ENCODE measurements around the gene SLC46A3. TPM values are rescaled to one million over a fixed set of nuclear protein-coding genes. Genes with fewer than 3 reads are reported as not detected.
A peak's percentile ranks its signal among the peaks of the same experiment; 100 is the strongest.

The SLC46A3 gene, protein sequence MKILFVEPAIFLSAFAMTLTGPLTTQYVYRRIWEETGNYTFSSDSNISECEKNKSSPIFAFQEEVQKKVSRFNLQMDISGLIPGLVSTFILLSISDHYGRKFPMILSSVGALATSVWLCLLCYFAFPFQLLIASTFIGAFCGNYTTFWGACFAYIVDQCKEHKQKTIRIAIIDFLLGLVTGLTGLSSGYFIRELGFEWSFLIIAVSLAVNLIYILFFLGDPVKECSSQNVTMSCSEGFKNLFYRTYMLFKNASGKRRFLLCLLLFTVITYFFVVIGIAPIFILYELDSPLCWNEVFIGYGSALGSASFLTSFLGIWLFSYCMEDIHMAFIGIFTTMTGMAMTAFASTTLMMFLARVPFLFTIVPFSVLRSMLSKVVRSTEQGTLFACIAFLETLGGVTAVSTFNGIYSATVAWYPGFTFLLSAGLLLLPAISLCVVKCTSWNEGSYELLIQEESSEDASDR
- 10 to 100 TPM; 10.6 to 16.1 (median 13.3) TPM for total RNA-seq

DNA sequence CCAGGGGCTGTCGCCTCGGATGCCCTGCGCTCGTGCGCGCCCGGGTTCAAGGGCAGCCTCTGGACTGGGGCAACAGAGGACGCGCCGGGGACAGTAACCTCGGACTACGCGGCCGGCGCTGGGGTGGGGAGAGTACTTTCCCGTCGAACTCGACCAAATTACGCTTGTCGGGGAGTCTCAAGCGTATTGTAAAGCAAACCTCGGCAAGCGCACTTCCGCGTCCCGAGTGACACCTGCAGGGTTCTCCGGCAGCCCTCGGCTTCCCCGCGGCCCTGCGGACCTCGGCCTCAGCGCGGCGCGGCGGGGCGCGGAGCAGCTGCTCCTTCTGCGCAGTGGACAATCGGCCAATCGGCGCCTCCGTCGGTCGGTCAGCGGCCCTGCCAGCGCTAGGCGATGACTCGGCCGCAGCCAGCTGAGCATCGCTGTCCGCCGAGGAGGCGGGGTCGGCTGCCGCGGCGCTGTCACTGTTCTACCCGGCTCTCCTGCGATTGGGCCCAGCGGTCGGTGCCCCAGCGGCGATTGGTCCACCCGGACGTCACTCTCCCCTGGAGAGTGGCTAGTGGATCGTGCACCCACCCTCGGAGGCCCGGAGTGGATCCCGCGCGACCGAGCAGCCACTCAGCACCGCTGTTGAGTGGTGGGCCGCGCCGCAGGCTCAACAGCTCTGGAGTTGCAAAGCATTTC is at the start of gene SLC46A3:
Gene SLC46A3, minus strand, starts transcription at position 428 of the 684 bp plus-strand sequence. CDS start 972 bp downstream, outside the sequence.
- ATAC-seq (ENCODE audit: low FRiP score), result peak; percentile 99
- TF ChIP-seq, protein P1, sequence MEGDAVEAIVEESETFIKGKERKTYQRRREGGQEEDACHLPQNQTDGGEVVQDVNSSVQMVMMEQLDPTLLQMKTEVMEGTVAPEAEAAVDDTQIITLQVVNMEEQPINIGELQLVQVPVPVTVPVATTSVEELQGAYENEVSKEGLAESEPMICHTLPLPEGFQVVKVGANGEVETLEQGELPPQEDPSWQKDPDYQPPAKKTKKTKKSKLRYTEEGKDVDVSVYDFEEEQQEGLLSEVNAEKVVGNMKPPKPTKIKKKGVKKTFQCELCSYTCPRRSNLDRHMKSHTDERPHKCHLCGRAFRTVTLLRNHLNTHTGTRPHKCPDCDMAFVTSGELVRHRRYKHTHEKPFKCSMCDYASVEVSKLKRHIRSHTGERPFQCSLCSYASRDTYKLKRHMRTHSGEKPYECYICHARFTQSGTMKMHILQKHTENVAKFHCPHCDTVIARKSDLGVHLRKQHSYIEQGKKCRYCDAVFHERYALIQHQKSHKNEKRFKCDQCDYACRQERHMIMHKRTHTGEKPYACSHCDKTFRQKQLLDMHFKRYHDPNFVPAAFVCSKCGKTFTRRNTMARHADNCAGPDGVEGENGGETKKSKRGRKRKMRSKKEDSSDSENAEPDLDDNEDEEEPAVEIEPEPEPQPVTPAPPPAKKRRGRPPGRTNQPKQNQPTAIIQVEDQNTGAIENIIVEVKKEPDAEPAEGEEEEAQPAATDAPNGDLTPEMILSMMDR (IDR thresholded peaks at IDR 0.05), result no peak
- peak; percentile 94 for DNase-seq (ENCODE audit: low spot score)

DNA sequence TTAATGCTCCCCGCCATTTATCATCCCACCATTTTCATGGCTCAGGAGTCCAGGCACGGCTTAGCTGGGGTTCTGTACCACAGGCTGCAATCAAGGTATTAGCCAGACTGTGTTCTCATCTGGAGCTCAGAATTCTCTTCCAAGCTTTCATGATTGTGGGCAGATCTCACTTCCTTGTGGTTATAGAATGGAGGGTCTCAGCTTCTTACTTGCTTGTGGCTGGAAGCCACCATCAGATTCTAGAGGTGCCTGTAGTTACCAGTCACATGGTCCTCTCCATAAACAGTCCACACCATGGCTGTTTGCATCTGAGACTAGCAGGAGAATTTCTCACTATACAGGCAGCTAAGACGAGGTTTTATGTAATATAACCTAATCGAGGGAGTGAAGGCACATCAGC is 45.1 kb upstream of the SLC46A3 start:
- TF ChIP-seq, protein P1 (IDR thresholded peaks at IDR 0.05), result no peak
- DNase-seq (ENCODE audit: low spot score) (no peak), ATAC-seq (ENCODE audit: low FRiP score) (no peak)

DNA sequence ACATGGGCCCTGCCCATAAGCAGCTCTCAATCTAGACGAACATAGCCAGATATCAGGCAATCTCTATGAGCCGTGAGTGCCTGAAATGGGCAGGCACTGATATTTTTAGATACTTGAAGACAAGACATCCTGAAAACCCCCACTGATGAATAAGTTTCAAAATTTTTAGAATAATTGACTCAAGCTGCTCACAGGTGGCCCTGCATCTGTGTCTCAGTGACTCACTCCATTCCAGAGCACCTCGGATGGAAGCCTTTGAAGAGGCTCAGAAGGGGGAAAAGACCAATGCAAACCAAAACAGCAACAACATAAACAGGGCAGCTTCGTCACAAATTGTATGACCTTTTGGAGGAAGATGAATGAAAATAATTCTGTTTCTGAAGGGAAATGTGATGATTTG is 42.8 kb upstream of the SLC46A3 start:
- ATAC-seq (ENCODE audit: low FRiP score) (no peak), DNase-seq (ENCODE audit: low spot score) (no peak)
- TF ChIP-seq, protein P1 (IDR thresholded peaks at IDR 0.05), result no peak

DNA sequence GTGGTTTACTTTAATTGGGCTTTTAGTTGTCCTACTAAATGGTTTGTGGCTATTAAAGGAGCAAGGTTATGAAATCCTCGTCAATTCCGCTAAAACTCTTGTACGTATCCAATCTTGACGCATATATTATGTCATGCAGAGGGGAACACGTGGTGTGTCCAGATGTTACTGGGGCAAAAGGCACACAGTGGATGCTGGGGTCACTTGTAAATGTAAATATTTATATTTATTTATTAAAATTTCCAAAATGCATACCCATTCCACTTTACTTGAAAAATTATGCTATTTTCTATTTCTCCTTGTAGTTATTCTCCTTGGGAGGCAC is 36.7 kb upstream of the SLC46A3 start:
- TF ChIP-seq, protein P1 (IDR thresholded peaks at IDR 0.05), result no peak
- no peak for DNase-seq (ENCODE audit: low spot score)
- ATAC-seq (ENCODE audit: low FRiP score), result no peak

DNA sequence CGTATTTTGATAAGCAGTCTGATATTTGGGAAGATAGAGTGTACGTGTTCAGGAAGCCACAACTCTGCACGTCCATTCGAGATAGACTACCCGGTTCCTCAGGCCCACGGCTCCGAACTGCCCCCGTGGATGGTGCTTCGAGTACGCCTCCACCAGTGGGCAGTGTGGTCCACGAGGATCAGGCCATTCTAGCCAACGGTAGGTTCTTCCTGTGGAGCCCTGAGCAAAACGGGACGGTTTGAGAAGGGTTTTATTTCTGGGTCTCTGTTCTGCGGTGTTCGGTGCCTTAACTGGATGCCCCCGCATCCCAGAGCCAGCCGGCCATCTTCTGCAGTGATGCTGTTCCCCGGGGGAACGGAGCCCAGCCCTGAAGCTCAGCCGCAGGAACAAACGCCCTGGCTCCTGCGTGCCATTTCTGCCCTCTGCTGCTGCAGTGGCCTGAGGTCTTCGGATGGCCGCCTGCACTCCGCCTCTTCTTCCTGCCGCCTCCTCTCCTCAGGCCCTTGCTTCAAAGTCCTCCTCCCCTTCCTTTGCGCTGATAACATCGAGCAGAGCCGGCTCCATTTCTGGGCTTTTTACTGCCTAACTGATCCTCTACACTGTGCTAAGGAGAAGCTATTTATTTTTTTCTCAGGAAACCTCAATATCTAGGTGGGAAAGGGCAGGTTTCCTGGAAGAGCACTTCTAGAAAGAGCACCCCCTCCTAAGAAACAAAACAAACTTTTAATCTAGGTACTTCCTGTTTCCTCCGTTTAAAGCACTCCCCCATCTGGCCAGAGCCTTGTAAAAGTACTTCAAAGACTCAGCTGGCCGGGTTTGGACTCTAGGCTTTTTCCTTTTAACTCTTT is 36.2 kb upstream of the SLC46A3 start:
- ATAC-seq (ENCODE audit: low FRiP score) (peak; percentile 28), DNase-seq (ENCODE audit: low spot score) (no peak)
- TF ChIP-seq, protein P1 (IDR thresholded peaks at IDR 0.05), result no peak

DNA sequence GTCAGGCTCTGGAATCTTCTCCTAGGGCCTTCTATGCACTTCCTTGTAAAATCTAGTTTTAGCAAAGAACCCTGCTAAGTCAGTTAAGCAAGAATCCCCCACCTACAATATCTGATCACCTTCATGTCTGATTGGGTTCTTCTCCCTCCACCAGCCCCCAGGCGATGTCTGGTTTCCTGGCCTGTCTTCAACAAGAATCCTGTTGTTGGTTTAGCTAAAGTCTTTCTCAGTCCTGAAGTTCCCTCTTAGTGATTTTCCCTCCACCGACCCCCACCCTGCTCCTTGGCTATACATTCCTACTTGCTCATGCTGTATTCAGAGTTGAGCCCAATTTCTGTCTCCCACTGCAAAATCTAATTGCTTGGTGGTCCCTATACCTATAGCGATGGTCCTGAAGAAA is 35.2 kb upstream of the SLC46A3 start:
- TF ChIP-seq, protein P1 (IDR thresholded peaks at IDR 0.05), result no peak
- DNase-seq (ENCODE audit: low spot score) (no peak), ATAC-seq (ENCODE audit: low FRiP score) (no peak)
